Measurements from ENCODE around the gene MFSD1.

Gene MFSD1, protein sequence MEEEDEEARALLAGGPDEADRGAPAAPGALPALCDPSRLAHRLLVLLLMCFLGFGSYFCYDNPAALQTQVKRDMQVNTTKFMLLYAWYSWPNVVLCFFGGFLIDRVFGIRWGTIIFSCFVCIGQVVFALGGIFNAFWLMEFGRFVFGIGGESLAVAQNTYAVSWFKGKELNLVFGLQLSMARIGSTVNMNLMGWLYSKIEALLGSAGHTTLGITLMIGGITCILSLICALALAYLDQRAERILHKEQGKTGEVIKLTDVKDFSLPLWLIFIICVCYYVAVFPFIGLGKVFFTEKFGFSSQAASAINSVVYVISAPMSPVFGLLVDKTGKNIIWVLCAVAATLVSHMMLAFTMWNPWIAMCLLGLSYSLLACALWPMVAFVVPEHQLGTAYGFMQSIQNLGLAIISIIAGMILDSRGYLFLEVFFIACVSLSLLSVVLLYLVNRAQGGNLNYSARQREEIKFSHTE

GRCh38 chr3:158801696-158802408, at the start of gene MFSD1:
Gene MFSD1, plus strand, starts transcription at chr3:158802054. Its CDS starts 99 bp downstream, at chr3:158802153.
- DNase-seq (ENCODE audit: low read depth in 2 of 2) = peak; percentile 74 to 80

GRCh38 chr3:158753854-158754253, 48.0 kb upstream of the MFSD1 start:
- DNase-seq (ENCODE audit: low read depth in 2 of 2) = no peak

DNA sequence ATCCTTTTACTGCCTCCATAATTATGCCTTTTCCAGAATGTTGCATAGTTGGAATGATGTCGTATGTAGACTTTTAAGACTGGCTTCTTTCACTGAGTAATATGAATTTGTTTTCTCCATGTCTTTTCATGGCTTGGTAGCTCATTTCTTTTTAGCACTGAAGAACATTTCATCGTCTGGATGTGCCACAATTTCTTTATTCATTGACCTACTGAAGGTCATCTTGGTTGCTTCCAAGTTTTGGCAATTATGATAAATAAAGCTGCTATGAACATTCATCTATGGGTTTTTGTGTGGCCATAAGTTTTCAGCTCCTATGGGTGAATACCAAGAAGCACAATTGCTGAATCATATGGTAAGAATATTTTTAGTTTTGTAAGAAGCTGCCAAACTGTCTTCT, 46.4 kb upstream of the MFSD1 start:
- no peak for DNase-seq (ENCODE audit: low read depth in 2 of 2)

GRCh38 chr3:158761350-158761749, 40.5 kb upstream of the MFSD1 start:
- DNase-seq (ENCODE audit: low read depth in 2 of 2) = no peak

- no peak for DNase-seq (ENCODE audit: low read depth in 2 of 2)
Observed at GRCh38 chr3:158762701-158763100, 39.2 kb upstream of the MFSD1 start.

- DNase-seq (ENCODE audit: low read depth in 2 of 2) = no peak
Observed at GRCh38 chr3:158763421-158763820, 38.4 kb upstream of the MFSD1 start.

DNA sequence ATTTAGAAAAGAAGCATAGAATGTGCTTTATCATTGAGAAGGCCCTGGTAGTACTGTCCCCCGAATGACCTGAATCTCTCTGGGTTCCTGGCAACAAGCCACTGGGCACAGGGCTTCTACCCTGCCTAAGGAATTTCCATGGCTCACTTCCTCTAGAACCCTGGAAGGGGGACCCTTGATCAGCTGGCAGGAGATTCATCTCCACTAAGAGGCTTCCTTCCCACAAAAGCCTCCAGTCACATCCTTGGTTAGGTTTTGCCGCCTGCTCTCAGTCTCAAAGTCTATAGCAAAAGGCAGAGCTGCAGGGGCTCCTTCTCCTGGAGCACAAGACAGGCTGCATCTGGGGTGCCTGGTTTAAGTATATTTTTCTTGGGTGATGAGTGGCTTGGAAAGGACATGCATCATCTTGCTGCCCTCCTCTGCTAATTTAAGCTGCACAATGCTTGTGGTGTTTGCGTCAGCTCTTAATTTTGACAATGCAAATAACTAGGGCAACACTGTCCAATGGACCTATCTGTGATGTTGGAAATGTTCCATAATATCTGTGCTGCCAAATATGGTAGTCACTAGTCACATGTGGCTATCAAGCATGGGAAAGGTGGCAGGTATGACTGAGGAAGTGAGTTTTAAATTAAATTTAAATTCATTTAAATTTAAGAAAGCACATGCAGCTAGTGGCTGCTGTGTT, 36.2 kb upstream of the MFSD1 start:
- no peak for DNase-seq (ENCODE audit: low read depth in 2 of 2)

GRCh38 chr3:158766364-158766763, 35.5 kb upstream of the MFSD1 start:
- no peak for DNase-seq (ENCODE audit: low read depth in 2 of 2)

DNA sequence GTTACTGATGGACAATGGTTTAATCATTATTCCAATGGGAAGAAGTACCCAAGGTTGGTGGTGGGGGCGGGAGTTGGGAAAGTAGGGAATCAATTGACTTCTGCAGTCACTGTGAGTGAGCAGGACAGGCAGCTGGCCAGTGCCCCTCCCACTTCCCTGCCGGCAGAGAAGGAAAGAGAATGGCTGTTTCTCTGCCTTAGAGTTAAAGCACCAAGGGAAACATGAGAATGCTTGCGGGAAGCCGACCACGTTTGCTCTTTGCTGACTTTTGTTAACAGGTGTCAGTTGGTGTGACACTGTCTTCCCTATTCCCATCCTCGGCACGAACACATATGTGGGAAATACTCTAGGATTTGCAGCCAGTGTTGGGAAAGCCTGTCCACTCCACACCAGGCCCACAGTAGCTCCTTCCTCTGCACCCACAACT, 33.5 kb upstream of the MFSD1 start:
- no peak for DNase-seq (ENCODE audit: low read depth in 2 of 2)

DNA sequence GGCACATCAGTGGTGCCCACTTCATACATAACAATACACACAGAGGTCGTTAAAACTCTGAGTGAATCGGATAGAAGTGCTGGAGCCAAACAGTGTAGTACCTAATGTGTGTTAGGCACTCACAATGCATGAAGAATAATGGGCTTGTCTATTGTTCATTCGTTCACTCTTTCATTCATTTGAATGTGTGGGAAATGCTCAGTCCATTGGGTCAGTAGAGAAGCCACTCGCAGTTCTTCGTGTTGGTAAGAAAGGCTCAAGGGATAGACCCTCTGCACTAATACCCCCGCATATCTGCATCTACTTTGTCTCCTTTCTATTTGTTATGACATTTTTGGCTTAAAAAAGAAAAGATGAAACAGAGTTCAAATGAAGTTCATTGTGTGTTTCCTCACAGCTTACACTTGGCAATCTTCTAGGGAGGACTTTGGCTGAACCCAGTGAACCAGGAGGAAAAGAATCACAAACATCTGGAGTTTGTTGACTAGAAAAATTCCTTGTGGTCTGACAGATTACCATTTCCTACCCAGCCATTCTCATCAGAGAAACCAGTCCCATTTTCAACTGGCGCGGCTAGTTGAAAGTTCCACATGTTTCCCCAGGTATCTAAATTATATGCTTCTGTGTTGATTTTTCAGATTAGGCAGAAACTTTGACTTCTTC, 32.8 kb upstream of the MFSD1 start:
- DNase-seq (ENCODE audit: low read depth in 2 of 2) = no peak

DNA sequence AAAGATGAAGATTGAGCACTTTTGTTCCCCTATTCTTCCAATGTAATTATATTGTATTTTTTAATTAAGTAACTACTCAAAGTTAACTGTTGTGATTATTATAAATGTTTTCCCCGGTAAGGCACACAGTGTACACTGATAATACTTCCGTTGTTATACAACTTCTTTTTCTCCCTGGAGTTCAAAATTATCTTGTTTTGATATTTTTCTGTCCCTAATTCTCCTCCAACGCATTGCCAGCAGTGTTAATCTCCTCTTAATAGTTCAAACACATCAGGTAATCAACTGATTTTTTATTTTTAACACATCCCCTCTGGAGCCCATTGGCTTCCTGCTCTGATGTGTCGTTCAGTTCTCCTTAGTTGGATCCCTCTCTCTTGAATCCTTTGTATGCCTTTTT, 32.3 kb upstream of the MFSD1 start:
- no peak for DNase-seq (ENCODE audit: low read depth in 2 of 2)

- no peak for DNase-seq (ENCODE audit: low read depth in 2 of 2)
Observed at GRCh38 chr3:158769952-158770740, 31.7 kb upstream of the MFSD1 start.

DNA sequence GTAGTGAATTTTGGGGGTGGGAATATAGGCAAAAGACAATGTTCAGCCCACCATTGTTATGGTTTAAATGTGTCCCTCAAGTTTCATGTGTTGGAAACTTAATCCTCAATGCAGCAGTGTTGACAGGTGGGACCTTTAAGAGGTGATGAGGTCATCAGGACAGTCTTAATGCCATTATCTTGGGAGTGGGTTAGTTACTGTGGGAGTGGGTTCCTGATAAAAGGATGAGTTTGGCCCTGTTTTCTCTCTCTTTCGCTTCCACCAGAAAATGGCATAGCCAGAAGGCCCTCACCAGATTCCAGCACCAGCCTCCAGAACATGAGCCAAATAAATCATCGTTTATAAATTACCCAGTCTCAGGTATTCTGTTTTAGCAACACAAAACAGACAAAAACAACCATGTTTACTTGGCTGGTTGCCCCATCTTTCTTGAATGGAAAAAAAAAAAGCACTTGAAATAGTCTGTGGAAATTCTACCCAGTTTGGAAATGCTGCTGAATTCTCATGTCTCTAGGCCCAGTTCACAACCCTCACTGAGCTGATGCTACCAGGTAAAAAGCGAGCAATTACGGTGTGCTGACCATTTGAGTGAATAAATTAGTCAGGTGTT, 31.0 kb upstream of the MFSD1 start:
- DNase-seq (ENCODE audit: low read depth in 2 of 2) = no peak

DNA sequence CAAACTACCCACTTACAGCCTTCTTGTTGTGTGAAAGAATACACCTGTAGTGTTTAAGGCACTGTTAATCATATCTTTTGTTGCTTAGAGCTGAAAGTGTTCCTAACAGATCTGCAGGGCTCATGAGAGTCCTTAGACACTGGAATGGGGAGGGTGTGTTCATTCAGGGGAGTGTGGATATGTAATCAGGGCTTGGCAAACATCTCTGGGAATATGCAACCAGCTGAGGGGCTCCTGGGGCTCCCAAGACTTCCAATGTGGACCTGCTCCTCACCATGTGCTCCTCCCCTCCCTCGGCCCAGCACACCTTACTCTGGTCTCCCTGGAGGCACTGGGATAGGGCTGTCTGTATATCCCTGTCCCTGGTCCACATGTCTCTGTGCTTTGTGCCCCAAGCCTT, 30.3 kb upstream of the MFSD1 start:
- no peak for DNase-seq (ENCODE audit: low read depth in 2 of 2)

- DNase-seq (ENCODE audit: low read depth in 2 of 2) = no peak
Observed at GRCh38 chr3:158771982-158772381, 29.9 kb upstream of the MFSD1 start.

DNA sequence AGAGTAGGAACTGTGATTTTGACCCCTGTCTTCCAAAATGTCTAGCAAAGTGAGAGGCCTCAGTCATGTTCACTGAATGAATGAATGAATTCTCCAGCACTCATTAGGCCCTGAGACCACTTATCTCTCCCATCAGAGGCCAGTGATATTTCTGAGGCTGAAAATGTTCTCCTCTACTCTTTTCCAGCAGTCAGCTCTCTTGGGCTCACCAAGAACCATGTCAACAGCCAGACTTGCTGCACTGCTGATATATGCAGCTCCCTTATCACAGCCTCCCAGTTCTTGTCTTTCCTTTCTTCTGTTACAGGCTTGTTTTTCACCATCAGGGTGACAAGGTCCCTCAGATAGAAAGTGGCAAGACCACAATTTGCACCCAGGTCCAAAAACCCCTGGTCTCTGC, 28.7 kb upstream of the MFSD1 start:
- no peak for DNase-seq (ENCODE audit: low read depth in 2 of 2)

DNA sequence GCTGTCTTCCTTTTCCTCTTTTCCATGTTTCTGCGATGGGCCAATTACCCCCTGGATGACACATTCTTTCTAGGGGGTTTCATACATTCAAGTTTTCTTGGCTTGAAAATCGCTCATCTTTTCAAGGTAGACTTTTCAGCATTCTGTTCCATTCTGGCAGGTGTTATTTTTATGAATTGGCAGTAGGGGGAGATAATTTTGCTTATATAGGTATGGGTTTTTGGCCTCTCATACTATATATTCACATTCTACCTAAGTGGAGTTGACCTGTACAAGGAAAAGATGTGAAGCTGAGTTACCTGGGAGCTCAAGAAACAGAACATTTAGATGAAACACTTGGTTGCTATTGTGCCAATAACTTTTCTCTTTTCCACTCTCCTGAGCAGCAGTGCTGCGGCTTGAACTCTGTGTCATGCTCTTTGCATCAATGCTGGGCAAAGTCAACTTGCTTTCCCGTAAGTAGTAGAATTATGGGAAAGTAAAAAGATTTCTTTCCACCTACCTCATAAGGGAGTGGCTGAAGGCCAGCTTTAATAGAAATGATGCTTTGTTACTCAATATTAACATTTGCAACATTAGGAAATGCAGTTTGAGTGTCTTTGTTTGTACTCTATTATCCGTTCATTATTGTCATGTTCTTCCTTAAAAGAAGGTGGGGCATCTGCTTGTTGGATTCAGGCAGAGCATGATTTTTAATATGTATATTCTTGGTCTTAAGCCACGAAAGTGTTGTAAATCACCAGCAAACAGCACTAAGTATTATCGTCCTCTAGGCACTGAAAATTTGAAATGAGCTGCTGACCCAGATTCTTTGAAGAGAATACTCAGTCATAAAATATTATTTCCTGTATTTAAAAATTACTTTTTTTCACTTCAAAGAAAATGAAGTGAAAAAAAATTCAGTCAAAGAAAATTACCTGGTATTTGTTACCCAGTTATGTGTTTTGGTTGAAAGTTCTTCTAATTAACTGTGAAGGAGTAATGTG, 27.7 kb upstream of the MFSD1 start:
- no peak for DNase-seq (ENCODE audit: low read depth in 2 of 2)

- no peak for DNase-seq (ENCODE audit: low read depth in 2 of 2)
Observed at GRCh38 chr3:158774965-158775364, 26.9 kb upstream of the MFSD1 start.
